ENCODE data around the gene TTLL8.

Gene TTLL8

DNA sequence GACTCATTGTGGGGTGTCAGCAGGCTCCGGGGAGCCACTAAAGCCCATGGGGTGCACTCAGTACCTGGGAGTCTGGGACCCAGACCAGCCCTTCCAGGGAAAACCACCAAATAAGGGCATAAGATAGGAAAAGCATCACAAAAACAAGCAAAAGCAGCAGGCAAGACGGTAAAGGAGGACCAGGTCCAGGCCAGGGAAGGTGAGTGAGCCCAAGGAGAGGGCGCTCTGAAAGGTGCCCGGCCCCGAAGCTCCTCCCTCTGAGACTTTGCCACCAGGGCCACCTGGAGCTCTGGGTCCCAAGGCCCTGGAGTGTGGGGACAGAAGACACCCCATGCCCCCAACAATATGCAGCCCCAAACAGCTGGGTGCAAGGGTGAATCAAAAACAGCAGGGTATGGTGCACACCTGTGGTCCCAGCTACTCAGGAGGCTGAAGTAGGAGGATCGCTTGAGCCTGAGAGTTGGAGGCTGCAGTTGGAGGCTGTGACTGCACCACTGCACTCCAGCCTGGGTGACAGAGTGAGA lies 40.3 kb downstream of the TTLL8 start:
- no peak for TF ChIP-seq ZNF274 (IDR thresholded peaks at IDR 0.05; ENCODE audit: low read depth, low read length)
- H3K4me3 ChIP-seq (ENCODE audit: low read length), result no peak overlapping the region

GRCh38 chr22:50016988-50017700 lies 41.0 kb downstream of the TTLL8 start:
- no peak for TF ChIP-seq ZNF274 (IDR thresholded peaks at IDR 0.05; ENCODE audit: low read depth, low read length)
- no peak overlapping the region for H3K4me3 ChIP-seq (ENCODE audit: low read length)

DNA sequence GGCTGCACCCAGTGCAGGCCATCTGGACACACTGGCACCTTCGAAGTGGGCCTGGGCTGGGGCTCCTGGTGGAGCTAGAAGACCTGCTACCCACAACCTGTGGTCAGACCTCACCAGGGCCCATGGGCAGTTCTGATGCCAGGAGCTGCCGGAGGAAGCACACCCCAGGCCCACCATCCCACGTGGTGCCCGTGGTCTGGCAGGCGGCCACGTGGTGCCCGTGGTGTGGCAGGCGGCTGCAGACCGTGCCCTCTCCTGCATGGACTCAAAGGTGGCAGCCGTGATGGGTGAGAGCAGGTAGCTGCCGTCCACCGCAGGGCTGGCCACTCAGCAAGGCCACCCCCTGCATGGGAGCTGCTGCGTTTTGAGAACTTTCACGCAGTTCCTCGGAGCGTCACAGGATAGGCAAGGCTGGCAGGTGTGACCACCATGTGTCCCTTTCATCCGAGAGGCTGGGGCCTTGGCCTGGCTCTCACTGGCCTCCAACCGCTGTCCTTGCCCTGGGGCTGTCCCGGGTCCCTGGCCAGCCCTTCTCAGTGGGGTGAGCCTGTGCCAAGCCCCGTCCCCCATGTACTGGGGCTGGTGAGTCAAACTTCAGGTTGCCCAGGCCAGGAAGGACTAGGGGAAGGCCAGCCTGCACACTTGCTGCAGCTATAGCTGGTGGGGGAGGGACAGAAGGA lies 41.6 kb downstream of the TTLL8 start:
- H3K4me3 ChIP-seq (ENCODE audit: low read length), result no peak overlapping the region
- no peak for TF ChIP-seq ZNF274 (IDR thresholded peaks at IDR 0.05; ENCODE audit: low read depth, low read length)

- no peak for TF ChIP-seq ZNF274 (IDR thresholded peaks at IDR 0.05; ENCODE audit: low read depth, low read length)
- no peak overlapping the region for H3K4me3 ChIP-seq (ENCODE audit: low read length)
Observed at GRCh38 chr22:50015451-50016307, 42.4 kb downstream of the TTLL8 start.

- TF ChIP-seq ZNF274 (IDR thresholded peaks at IDR 0.05; ENCODE audit: low read depth, low read length), result no peak
- no peak overlapping the region for H3K4me3 ChIP-seq (ENCODE audit: low read length)
Observed at GRCh38 chr22:50014655-50015401, 43.3 kb downstream of the TTLL8 start.

DNA sequence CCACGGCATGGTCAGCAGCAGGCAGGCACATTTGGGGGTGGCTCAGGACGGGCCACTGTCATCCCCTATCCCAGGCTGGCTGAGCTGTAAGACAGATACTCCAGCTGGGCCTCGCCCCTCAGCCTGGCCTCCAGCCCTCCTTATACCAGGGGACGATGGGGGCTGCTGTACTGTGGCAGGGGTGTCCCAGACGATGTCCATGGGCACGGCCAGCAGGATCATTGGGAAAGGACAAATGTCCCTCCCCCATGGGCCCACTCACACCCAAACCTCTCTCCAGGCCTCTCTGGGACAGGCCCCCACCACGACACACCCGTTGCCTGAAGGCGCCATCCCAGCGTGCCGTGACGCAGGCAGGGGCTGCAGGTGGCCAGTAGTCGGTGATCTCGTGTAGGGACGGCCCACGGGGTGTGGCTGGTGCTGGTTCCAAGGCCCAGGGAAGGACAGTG lies 44.0 kb downstream of the TTLL8 start:
- H3K4me3 ChIP-seq (ENCODE audit: low read length), result no peak overlapping the region
- no peak for TF ChIP-seq ZNF274 (IDR thresholded peaks at IDR 0.05; ENCODE audit: low read depth, low read length)

GRCh38 chr22:50012211-50013181 lies 45.6 kb downstream of the TTLL8 start, which contains the start of gene IL17REL:
Gene IL17REL, minus strand, starts transcription at chr22:50012765. Its CDS starts 119 bp downstream, at chr22:50012646.
- no peak within 1 kb of the TSS for H3K4me3 ChIP-seq (ENCODE audit: low read length)
- TF ChIP-seq ZNF274 (IDR thresholded peaks at IDR 0.05; ENCODE audit: low read depth, low read length), result no peak

- H3K4me3 ChIP-seq (ENCODE audit: low read length), result no peak overlapping the region
- no peak for TF ChIP-seq ZNF274 (IDR thresholded peaks at IDR 0.05; ENCODE audit: low read depth, low read length)
Observed at GRCh38 chr22:50011447-50012210, 46.5 kb downstream of the TTLL8 start.

DNA sequence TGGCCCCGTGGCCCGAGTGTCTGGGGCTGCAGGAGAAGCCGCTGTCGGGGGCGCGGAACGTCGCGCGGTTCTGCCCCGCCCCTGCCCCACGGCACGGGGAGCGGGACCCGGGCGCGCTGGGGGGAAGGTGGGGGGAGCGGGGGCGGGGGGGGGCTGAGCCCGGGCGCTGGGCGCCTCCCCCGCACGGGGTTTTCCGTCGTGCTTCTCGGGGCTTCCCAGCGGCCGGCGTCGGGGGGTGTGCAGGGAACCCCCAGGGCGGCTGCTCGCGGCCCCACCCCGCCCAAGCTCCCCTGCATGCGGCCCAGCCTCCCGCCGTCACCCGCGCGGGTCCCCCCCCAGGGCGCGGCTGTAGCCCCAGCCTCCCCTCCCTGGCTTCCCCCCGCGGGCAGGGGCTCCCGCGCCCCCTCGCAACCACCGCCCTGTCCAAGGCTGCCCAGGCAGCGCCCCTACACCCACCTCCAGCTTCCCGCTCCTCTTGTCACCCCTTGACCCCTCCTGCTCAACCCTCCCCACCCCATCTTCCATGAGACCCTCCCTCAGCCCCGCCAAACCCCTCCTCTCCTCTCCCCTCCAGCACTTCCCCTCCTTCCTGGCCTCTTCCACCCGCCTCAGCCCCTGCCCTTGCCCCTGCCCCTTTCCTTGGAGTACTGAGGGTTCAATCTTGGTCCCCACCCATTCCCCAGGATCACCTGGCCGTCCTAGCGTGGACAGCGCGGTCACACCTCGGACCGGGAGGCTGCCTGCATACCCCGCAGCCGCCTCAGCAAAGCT lies 47.2 kb downstream of the TTLL8 start:
- no peak for TF ChIP-seq ZNF274 (IDR thresholded peaks at IDR 0.05; ENCODE audit: low read depth, low read length)
- no peak overlapping the region; the same call in 1 of the 2 replicates for H3K4me3 ChIP-seq (ENCODE audit: low read length)

- TF ChIP-seq ZNF274 (IDR thresholded peaks at IDR 0.05; ENCODE audit: low read depth, low read length), result no peak
Observed at GRCh38 chr22:50009765-50010675, 48.1 kb downstream of the TTLL8 start.

More at GRCh38 chr22:50009765-50010675, 48.1 kb downstream of the TTLL8 start:
- H3K4me3 ChIP-seq (ENCODE audit: low read length), result no peak overlapping the region; the same call in 1 of the 2 replicates

Measured in GM08714 (cell line).